ENCODE data around the gene DCP1A.
"Not testable (repeated sequence)": the region's sequence is repeated elsewhere in the genome, so short reads cannot be mapped to it uniquely, and the experiment has no call there.

DCP1A gene

GRCh38 chr3:53376679-53377078 is 29.3 kb upstream of the DCP1A start:
- no peak for FAIRE-seq

GRCh38 chr3:53375019-53375418 is 27.7 kb upstream of the DCP1A start:
- no peak for DNase-seq (ENCODE audit: insufficient read length, low spot score)
- TF ChIP-seq CTCF (IDR thresholded peaks at IDR 0.05; ENCODE audit: insufficient read depth, missing control alignments), result peak; percentile 72
- peak; percentile 6 for FAIRE-seq

More at GRCh38 chr3:53376679-53377078, 29.3 kb upstream of the DCP1A start:
- TF ChIP-seq CTCF (IDR thresholded peaks at IDR 0.05; ENCODE audit: insufficient read depth, missing control alignments), result no peak
- DNase-seq (ENCODE audit: insufficient read length, low spot score), result no peak

GRCh38 chr3:53370719-53371118 is 23.4 kb upstream of the DCP1A start:
- not testable (repeated sequence) for DNase-seq (ENCODE audit: insufficient read length, low spot score); FAIRE-seq

GRCh38 chr3:53361852-53362251 is 14.5 kb upstream of the DCP1A start:
- no peak for TF ChIP-seq CTCF (IDR thresholded peaks at IDR 0.05; ENCODE audit: insufficient read depth, missing control alignments)
- FAIRE-seq (no peak), DNase-seq (ENCODE audit: insufficient read length, low spot score) (no peak)

GRCh38 chr3:53357458-53357857 is 10.1 kb upstream of the DCP1A start:
- TF ChIP-seq CTCF (IDR thresholded peaks at IDR 0.05; ENCODE audit: insufficient read depth, missing control alignments), result no peak
- DNase-seq (ENCODE audit: insufficient read length, low spot score) (no peak), FAIRE-seq (no peak)

GRCh38 chr3:53354945-53355498 is 7.7 kb upstream of the DCP1A start:
- DNase-seq (ENCODE audit: insufficient read length, low spot score) (no peak), FAIRE-seq (no peak)

GRCh38 chr3:53353202-53353601 is 5.9 kb upstream of the DCP1A start:
- DNase-seq (ENCODE audit: insufficient read length, low spot score), result no peak
- no peak for FAIRE-seq
- TF ChIP-seq CTCF (IDR thresholded peaks at IDR 0.05; ENCODE audit: insufficient read depth, missing control alignments), result no peak

More at GRCh38 chr3:53354945-53355498, 7.7 kb upstream of the DCP1A start:
- TF ChIP-seq CTCF (IDR thresholded peaks at IDR 0.05; ENCODE audit: insufficient read depth, missing control alignments), result no peak

GRCh38 chr3:53350652-53351051 is 3.3 kb upstream of the DCP1A start:
- DNase-seq (ENCODE audit: insufficient read length, low spot score) (no peak), FAIRE-seq (no peak)
- peak; percentile 21 for TF ChIP-seq CTCF (IDR thresholded peaks at IDR 0.05; ENCODE audit: insufficient read depth, missing control alignments)

GRCh38 chr3:53348118-53348517 is 775 bp upstream of the DCP1A start:
- not testable (repeated sequence) for FAIRE-seq; DNase-seq (ENCODE audit: insufficient read length, low spot score)

Data from D721Med (cell line).